Stimulated activated naive CD8-positive, alpha-beta T cell treated with anti-CD3 and anti-CD28 coated beads, Interleukin-15, Interleukin-2, amounts not matched to agents 100 ng/mL and 50 ng/mL, for 24 hours (primary cell): ENCODE measurements around the gene FHDC1.
"Not testable (repeated sequence)": the region's sequence is repeated elsewhere in the genome, so short reads cannot be mapped to it uniquely, and the experiment has no call there.

ENCODE experiments used
- H3K27ac Mint-ChIP-seq: one replicate; pipeline ENCODE4 v1.8.0; 2021; ENCODE audit warnings: mild to moderate bottlenecking, mixed read lengths
- H3K27me3 Mint-ChIP-seq: one replicate; pipeline ENCODE4 v1.8.0; 2021; ENCODE audit warnings: mixed read lengths
- H3K36me3 Mint-ChIP-seq: one replicate; pipeline ENCODE4 v1.8.0; 2021; ENCODE audit warnings: low read depth, mixed read lengths
- H3K4me1 Mint-ChIP-seq: one replicate; pipeline ENCODE4 v1.8.0; 2021; ENCODE audit warnings: low read depth, mixed read lengths
- H3K4me3 Mint-ChIP-seq: one replicate; pipeline ENCODE4 v1.8.0; 2021; ENCODE audit warnings: mild to moderate bottlenecking, mixed read lengths
- H3K9me3 Mint-ChIP-seq: one replicate; pipeline ENCODE4 v1.8.0; 2021; ENCODE audit warnings: mixed read lengths

Gene FHDC1, protein sequence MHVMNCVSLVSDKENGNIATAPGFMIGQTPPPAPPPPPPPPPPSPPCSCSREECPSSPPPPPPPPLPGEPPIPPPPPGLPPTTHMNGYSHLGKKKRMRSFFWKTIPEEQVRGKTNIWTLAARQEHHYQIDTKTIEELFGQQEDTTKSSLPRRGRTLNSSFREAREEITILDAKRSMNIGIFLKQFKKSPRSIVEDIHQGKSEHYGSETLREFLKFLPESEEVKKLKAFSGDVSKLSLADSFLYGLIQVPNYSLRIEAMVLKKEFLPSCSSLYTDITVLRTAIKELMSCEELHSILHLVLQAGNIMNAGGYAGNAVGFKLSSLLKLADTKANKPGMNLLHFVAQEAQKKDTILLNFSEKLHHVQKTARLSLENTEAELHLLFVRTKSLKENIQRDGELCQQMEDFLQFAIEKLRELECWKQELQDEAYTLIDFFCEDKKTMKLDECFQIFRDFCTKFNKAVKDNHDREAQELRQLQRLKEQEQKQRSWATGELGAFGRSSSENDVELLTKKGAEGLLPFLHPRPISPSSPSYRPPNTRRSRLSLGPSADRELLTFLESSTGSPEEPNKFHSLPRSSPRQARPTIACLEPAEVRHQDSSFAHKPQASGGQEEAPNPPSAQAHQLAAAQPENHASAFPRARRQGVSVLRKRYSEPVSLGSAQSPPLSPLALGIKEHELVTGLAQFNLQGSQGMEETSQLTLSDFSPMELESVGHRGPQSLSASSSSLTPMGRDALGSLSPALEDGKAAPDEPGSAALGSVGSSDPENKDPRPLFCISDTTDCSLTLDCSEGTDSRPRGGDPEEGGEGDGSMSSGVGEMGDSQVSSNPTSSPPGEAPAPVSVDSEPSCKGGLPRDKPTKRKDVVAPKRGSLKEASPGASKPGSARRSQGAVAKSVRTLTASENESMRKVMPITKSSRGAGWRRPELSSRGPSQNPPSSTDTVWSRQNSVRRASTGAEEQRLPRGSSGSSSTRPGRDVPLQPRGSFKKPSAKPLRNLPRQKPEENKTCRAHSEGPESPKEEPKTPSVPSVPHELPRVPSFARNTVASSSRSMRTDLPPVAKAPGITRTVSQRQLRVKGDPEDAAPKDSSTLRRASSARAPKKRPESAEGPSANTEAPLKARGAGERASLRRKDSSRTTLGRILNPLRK

DNA sequence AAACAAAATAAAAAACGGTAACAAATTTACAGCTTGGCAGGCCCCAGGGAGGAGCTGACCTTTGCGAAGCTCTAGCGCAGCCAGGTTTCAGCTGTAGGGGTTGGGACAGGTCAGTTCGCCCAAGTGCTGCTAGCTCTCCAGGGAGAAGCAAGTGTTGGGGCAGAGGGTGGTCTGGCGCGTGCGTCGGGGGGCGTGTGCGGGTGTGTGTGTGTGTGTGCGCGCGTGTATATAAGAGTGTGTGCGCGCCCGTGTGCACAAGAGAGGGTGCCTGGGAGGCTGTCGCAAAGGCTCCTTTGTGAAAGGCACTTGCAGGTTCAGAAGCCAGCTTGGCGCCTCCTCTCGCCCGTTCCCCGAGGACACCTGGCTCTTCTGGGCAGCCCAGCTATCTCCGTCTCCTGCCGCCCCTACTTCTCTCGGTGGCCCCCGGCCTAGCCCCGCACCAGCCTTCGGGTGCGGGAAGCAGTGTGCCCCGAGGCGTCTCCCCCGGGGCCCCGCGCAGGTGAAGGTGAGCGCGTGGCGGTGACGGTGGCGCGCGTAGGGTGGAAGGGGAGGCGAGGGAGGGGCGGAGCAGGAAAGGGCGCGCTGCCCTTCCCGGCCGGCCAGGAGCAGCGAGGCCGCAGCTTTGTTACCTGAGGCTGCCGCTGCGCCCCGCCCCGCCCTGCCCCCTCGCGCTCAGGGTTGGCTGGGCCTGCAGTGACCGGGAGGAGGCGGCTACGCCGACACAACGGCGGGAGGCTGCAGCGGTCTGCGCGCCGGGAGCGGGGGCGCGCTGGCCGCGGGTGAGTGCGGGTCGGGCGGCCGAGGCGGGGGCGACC, at the start of gene FHDC1:
Gene FHDC1 (plus strand): TSS at position 693 of the 815 bp plus-strand sequence. CDS start 6,735 bp downstream, outside the sequence.
- Mint-ChIP-seq H3K27ac (no peak within 1 kb of the TSS), H3K4me3 (peak within 1 kb of the TSS; percentile 73), H3K4me1 (peaks cover 18% of the 10 kb centered on the region), H3K9me3 (no peaks in the 10 kb centered on the region), H3K27me3 (peaks cover 52% of the 10 kb centered on the region), H3K36me3 (no peaks in the 10 kb centered on the region)

DNA sequence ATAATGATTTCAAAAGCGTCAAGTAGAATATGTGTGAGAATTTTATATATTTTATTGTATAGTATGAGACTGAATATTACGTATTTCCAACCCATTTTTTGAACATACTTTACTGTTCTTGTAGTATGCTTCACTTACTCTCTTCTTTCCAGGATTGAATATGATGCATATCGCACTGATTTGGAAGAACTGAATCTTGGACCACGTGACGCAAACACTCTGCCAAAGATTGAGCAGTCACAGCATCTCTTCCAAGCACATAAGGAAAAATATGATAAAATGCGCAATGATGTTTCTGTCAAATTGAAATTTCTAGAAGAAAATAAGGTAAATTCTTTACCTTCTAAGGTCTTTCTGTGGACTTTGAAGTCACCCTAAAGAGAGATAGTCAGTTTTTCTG, 48.1 kb upstream of the FHDC1 start:
- H3K9me3 Mint-ChIP-seq, result no peaks in the 10 kb centered on the region
- no peak overlapping the region for H3K4me3 Mint-ChIP-seq
- H3K27ac Mint-ChIP-seq, result no peak overlapping the region
- H3K36me3 Mint-ChIP-seq, result peaks cover 42% of the 10 kb centered on the region
- H3K27me3 Mint-ChIP-seq, result no peaks in the 10 kb centered on the region
- no peaks in the 10 kb centered on the region for H3K4me1 Mint-ChIP-seq

DNA sequence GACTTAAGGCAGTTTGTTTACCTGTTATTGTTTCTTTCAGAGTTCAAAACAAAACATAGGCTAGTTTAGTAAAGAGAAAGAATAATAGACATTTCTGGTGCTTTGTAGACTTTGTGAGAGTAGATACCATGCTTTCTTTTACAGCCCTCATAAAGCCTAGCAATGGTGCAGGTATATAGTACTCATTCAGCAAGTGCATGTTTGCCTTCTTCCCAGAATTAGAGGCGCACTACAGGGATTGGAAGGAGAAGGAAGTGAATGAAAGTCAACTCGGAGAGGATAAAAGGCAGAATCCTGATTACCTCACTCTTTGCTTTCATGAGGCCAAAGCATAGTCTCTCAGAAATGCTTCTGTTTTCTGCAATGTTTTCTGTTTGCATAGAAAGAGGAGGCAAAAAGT, 43.1 kb upstream of the FHDC1 start:
- H3K9me3 Mint-ChIP-seq, result no peaks in the 10 kb centered on the region
- peaks cover 47% of the 10 kb centered on the region for H3K36me3 Mint-ChIP-seq
- H3K27me3 Mint-ChIP-seq, result no peaks in the 10 kb centered on the region
- H3K4me3 Mint-ChIP-seq, result no peak overlapping the region
- H3K4me1 Mint-ChIP-seq, result no peaks in the 10 kb centered on the region
- no peak overlapping the region for H3K27ac Mint-ChIP-seq

DNA sequence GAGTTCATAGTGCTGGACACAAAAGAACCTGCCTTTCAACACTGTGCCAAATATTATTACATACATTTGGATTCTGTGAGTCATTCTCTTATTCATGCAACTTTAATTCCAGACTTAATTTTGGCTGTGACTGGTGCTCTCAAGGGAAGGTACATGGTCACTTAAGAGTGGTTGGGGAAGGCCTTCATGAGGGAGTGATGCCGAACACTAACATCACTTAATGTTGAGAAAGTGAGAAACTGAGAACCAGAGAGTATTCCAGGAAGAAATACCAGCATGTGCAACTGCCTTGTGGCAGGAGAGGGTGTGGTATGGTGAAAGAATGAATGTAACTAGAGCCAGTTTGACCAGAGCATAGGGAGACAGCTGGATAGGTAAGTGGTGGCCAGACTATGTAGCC, 41.5 kb upstream of the FHDC1 start:
- Mint-ChIP-seq H3K9me3 (no peaks in the 10 kb centered on the region), H3K4me3 (no peak overlapping the region), H3K27me3 (no peaks in the 10 kb centered on the region), H3K27ac (no peak overlapping the region), H3K36me3 (peaks cover 52% of the 10 kb centered on the region), H3K4me1 (peaks cover 3% of the 10 kb centered on the region)

DNA sequence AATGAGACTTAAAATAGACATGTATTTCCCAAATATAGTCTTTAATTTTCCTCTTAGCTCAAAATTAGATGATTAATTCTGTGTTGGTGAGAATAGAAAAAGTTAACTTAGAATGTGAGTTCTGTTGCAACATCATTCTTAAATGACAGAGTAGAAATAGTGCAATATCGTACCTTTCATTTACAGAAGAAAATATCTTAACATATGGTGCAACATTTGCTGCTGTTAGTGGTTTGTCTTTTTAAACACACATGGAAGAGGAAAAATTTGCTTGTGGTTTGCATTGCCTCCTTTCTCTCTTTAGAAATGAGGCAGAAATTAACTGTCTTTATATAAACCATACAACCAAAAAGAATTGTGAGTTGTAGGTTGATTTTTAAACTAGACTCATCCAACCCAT, 39.3 kb upstream of the FHDC1 start:
- Mint-ChIP-seq H3K9me3 (no peaks in the 10 kb centered on the region), H3K36me3 (peaks cover 32% of the 10 kb centered on the region), H3K4me1 (peaks cover 3% of the 10 kb centered on the region), H3K4me3 (no peak overlapping the region), H3K27me3 (no peaks in the 10 kb centered on the region), H3K27ac (no peak overlapping the region)

DNA sequence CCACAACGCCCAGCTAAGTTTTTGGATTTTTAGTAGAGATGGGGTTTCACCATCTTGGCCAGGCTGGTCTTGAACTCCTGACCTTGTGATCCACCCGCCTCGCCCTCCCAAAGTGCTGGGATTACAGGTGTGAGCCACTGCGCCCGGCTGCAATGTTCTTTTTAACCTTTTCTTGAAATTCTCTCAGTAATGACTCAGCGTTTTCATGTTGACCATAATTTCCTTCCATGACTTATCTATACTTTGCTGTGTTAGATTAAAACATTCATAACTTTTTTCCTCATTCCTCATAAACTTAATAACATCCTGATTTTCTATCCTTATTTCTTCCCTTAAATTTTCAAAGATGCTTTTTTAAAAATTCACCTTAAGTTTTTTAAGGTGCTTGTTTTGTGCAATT, 38.0 kb upstream of the FHDC1 start:
- H3K27ac Mint-ChIP-seq, H3K4me3 Mint-ChIP-seq, H3K27me3 Mint-ChIP-seq, H3K4me1 Mint-ChIP-seq, H3K9me3 Mint-ChIP-seq: not testable (repeated sequence)
- peaks cover 19% of the 10 kb centered on the region for H3K36me3 Mint-ChIP-seq

DNA sequence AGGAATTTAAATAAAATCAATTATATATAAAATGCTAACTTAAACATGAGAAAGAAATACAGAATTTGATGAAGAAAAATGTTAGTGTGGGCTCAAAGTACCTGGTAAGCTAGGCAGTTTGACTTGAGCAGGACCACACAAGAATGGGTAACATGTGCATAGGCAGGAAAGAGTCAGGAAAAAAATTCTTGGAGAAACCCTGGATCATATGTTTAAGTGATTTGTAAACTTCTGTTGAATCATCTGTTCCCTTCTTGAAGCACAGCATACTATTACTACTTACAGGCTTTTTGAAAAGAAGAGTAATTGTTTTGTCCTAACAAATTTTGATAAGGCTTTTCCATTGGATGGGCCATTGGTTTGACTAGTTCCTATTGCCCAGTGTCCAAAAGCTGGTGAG, 37.5 kb upstream of the FHDC1 start:
- Mint-ChIP-seq H3K36me3 (peaks cover 15% of the 10 kb centered on the region), H3K27me3 (no peaks in the 10 kb centered on the region), H3K4me1 (peaks cover 3% of the 10 kb centered on the region), H3K4me3 (no peak overlapping the region), H3K27ac (no peak overlapping the region), H3K9me3 (no peaks in the 10 kb centered on the region)

DNA sequence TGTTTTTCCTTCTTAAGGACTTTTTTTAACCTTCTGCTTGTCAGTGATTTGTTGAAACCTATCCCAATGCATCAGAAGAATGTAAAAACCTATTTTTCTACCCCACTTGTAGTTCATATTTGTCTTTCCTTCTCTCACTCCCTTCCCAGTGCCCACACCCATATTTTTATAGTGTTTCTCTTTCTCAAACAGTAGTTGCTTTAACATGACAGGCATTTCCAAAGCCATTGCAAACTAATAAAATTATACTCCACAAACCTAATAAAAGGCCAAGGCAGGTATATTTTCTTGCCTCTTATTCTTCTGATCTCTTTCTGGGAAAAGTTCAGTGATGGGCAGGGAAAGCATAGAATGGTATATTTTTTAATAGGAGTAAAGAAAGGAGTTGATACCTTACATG, 35.7 kb upstream of the FHDC1 start:
- Mint-ChIP-seq H3K9me3 (no peaks in the 10 kb centered on the region), H3K36me3 (peaks cover 16% of the 10 kb centered on the region), H3K27ac (no peak overlapping the region), H3K4me3 (no peak overlapping the region), H3K27me3 (no peaks in the 10 kb centered on the region), H3K4me1 (peaks cover 3% of the 10 kb centered on the region)

DNA sequence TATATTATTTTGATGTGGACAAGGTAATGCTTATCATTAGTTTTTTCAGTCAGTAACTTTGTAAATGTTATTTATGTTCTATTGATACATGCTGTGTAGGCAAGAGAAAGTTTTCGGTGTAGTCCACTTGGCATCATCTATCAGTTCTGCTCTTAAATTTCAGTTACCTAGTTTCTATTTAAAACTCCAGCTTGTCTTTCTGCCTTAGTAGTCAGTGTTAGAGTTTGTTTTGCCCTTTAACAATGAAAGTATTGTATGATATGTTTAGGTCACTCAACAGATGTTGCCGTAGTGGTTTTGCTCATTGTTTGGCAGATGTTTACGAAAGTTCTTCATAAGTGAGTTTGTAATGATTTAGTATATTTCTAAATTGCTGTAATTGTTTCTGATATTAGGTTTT, 34.9 kb upstream of the FHDC1 start:
- H3K4me1 Mint-ChIP-seq, result peaks cover 3% of the 10 kb centered on the region
- no peak overlapping the region for H3K27ac Mint-ChIP-seq
- H3K4me3 Mint-ChIP-seq, result no peak overlapping the region
- peaks cover 19% of the 10 kb centered on the region for H3K36me3 Mint-ChIP-seq
- no peaks in the 10 kb centered on the region for H3K27me3 Mint-ChIP-seq
- H3K9me3 Mint-ChIP-seq, result no peaks in the 10 kb centered on the region

DNA sequence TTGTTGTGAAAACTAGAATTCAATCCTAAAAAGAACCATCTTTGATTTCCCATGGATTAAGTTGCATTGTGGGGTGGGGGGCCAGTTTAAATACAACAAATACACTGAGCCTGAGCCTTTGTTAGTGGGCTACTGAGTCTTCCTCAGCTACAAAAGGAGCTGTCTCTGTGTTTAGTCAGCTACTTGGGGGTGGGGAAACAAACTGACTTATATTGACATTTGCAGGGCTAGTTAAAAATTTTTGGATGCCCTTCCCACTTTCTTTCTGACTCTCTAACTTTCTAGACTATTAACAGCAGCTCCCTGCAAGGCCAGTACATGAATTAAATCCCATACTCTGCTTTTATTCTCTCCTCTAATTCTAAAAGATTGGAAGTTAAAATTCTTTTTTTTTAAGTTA, 32.5 kb upstream of the FHDC1 start:
- H3K4me1 Mint-ChIP-seq, result no peaks in the 10 kb centered on the region
- H3K9me3 Mint-ChIP-seq, result no peaks in the 10 kb centered on the region
- peaks cover 31% of the 10 kb centered on the region for H3K36me3 Mint-ChIP-seq
- H3K27ac Mint-ChIP-seq, result no peak overlapping the region
- no peaks in the 10 kb centered on the region for H3K27me3 Mint-ChIP-seq
- no peak overlapping the region for H3K4me3 Mint-ChIP-seq

DNA sequence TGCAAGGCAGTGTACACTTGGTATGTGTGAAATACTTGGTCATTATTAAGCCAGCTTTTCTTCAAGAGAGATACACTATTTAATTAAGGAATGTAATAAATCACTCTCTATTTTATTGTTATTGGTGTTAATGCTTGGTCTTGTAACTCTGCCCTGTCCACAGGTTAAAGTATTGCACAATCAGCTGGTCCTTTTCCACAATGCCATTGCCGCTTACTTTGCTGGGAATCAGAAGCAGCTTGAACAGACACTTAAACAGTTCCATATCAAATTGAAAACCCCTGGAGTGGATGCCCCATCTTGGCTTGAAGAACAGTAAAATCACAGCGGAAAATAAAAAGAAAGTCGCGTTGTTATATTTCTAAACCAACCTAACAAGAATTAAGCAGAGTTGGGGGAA, 26.2 kb upstream of the FHDC1 start:
- Mint-ChIP-seq H3K27me3 (no peaks in the 10 kb centered on the region), H3K36me3 (peaks cover 42% of the 10 kb centered on the region)

DNA sequence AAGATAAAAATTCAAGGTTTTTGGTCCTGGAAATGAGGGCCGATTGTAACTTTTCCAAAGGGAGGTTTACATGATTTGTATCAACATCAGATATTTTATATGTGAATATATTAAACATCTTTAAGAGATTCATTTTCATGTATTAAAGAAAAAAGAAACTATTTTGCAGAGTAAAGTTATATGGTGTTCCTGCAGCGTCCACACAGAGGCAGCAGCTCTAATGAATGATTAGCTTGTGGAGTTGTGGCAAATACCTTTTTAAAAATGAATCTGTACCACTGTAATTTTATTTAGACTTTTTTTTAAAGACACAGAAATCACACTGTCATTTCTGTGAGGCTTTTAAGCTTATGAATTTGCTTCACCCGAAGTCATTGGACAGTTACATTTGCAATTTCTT, 25.6 kb upstream of the FHDC1 start:
- Mint-ChIP-seq H3K4me1 (no peaks in the 10 kb centered on the region), H3K36me3 (peaks cover 40% of the 10 kb centered on the region), H3K27me3 (no peaks in the 10 kb centered on the region), H3K9me3 (no peaks in the 10 kb centered on the region), H3K4me3 (no peak overlapping the region), H3K27ac (no peak overlapping the region)

More for the DNA sequence above, 26.2 kb upstream of the FHDC1 start:
- no peaks in the 10 kb centered on the region for H3K4me1 Mint-ChIP-seq
- no peak overlapping the region for H3K27ac Mint-ChIP-seq
- no peak overlapping the region for H3K4me3 Mint-ChIP-seq
- no peaks in the 10 kb centered on the region for H3K9me3 Mint-ChIP-seq

DNA sequence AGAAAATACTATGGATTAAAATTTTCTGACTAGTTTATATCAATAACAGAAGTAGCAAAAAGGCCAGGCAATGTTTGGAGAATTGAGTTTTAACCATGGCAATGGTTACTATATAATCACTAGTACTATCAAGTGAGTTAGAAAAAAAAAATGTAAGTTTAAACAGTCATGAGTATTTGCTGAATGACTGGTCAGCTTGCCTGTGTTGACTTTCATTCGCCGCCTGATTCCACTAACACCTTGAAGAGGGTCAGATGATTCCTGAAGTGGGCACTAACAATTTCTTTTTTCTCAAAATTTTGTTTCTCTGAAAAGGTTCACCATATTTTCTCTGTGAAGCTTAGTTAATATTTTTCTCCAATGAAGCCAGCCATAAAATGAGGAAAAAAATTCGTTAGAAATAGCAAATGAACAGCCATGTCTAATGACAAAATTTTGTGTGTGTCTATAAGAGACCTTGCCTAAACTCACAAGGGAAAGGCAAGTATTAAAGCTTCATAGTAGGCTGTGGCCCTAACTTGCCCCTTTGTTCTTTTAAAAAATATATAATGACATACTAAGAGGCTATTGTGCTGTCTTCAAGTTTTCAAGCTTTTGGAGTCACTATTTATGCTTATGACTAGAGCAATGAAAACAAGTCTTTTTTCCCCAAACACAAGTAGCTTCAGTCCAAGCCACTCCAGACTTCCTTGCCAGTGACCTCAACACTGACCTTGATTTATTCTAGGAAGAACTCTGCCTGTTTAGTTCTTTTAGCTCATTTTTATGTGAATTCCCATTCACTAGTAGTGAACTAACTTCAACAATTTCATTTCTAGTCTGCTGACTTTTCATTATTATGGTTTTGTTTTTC, 18.4 kb upstream of the FHDC1 start:
- no peaks in the 10 kb centered on the region for H3K27me3 Mint-ChIP-seq
- H3K36me3 Mint-ChIP-seq, result peaks cover 17% of the 10 kb centered on the region
- H3K27ac Mint-ChIP-seq, result no peak overlapping the region
- peaks cover 4% of the 10 kb centered on the region for H3K9me3 Mint-ChIP-seq
- H3K4me1 Mint-ChIP-seq, result no peaks in the 10 kb centered on the region
- no peak overlapping the region for H3K4me3 Mint-ChIP-seq

DNA sequence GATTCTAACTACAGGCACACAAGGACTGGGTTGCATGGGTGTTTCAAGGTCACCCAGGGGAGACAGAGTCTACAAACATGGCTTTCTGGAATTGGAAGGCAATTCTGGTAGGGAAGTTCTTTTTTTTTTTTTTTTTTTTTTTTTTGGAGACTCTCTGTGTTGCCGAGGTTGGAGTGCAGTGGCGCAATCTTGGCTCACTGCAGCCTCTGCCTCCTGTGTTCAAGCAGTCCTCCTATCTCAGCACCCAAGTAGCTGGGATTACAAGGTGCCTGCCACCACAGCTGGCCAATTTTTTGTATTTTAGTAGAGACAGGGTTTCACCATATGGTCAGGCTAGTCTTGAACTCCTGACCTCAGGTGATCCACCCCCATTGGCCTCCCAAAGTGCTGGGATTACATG, 16.3 kb upstream of the FHDC1 start:
- H3K27ac Mint-ChIP-seq, result no peak overlapping the region

More for the DNA sequence above, 16.3 kb upstream of the FHDC1 start:
- Mint-ChIP-seq H3K9me3 (peaks cover 4% of the 10 kb centered on the region), H3K4me3 (no peak overlapping the region), H3K36me3 (peaks cover 17% of the 10 kb centered on the region), H3K27me3 (no peaks in the 10 kb centered on the region), H3K4me1 (no peaks in the 10 kb centered on the region)
